GM13976 (cell line): Measurements from ENCODE around the gene FAM184B.

Experiments
- DNase-seq: peaks from one replicate; pipeline ENCODE4 v3.0.0; 2012; ENCODE audit warnings: low spot score
- CTCF ChIP-seq: IDR thresholded peaks from 2 replicates; pipeline ENCODE4 v1.5.1; 2012; ENCODE audit warnings: borderline replicate concordance, mild to moderate bottlenecking; ENCODE audit not compliant: insufficient read depth; ENCODE audit errors: extremely low read depth, missing control alignments, control extremely low read depth
- in situ Hi-C: fragments of 300-500 bp; cut with MboI; formaldehyde crosslinking; loops from one replicate; pipeline ENCODE4 v1.12.0; 2022; ENCODE audit warnings: low sequenced_read_pairs, mixed read lengths, inconsistent platforms; ENCODE audit not compliant: unreplicated experiment

Gene FAM184B

GRCh38 chr4:17624821-17625220 lies 156.6 kb downstream of the FAM184B start:
- TF ChIP-seq CTCF, result no peak
- no peak for DNase-seq
- in situ Hi-C loops, result loop anchor here (10.0 kb wide), 1 partner anchor 70 kb away; no protein-coding TSS in a partner anchor

- no peak for TF ChIP-seq CTCF
- in situ Hi-C loops, result loop anchor here (10.0 kb wide), 1 partner anchor 69 kb away; no protein-coding TSS in a partner anchor
- no peak for DNase-seq
These were observed 157.9 kb downstream of the FAM184B start for GRCh38 chr4:17623451-17624001.

GRCh38 chr4:17619416-17620105 lies 161.9 kb downstream of the FAM184B start:
- DNase-seq, result no peak
- in situ Hi-C loops, result loop anchor here (10.0 kb wide), 1 partner anchor 65 kb away; no protein-coding TSS in a partner anchor
- no peak for TF ChIP-seq CTCF

GRCh38 chr4:17618926-17619325 lies 162.5 kb downstream of the FAM184B start:
- DNase-seq, result no peak
- in situ Hi-C loops, result no loop called here
- TF ChIP-seq CTCF, result no peak

- TF ChIP-seq CTCF, result no peak
- in situ Hi-C loops, result no loop called here
- DNase-seq, result no peak
These were observed 165.1 kb downstream of the FAM184B start for GRCh38 chr4:17616283-17616682.

GRCh38 chr4:17614416-17615299 lies 166.8 kb downstream of the FAM184B start, which contains the start of gene MED28:
Gene MED28 (plus strand): TSS chr4:17614641. CDS start chr4:17614655, 14 bp downstream.
- TF ChIP-seq CTCF, result no peak
- peak; percentile 98 for DNase-seq
- in situ Hi-C loops, result no loop called here
